ENCODE data around the gene TNFRSF8. TPM values are rescaled to one million over a fixed set of nuclear protein-coding genes. Genes with fewer than 3 reads are reported as not detected.
A peak's percentile ranks its signal among the peaks of the same experiment; 100 is the strongest.

The TNFRSF8 gene
- total RNA-seq, 1 experiment from 2014 or later: 20.8 TPM

DNA sequence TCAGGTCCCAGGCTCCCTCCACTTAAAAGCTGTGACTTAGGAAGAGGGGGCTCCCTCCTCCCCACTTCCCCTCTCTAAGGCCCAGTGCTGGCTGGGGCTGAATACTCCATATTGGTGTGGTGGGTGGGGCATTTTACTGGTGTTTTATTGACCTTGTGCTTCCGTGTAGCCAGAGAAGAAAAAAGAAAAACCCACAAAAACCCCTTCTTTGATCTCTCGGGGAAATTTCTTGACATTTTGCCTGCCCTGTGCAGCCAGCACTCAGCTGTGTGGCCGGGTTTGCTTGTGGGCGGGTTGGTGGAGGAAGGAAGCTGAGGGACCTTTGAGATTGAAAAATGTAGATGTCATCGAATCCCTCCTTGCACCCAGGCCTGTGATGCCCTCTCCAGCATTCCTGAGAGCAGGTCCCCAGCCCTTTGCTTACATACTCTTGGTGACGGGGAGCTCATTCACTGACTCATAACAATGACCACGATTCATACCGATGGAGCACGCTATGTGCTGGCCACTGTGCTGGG lies 24.8 kb downstream of the TNFRSF8 start:
- H3K4me3 Mint-ChIP-seq: no peak overlapping the region
- DNase-seq (ENCODE audit: low spot score): no peak
- peaks cover 6% of the 10 kb centered on the region for H3K9me3 Mint-ChIP-seq
- ATAC-seq: no peak
- no peak for TF ChIP-seq TEAD4 (CRISPR knock-in tag; IDR thresholded peaks at IDR 0.05)
- 0 out of 2 replicates have a peak, but pooled peaks have one; percentile 7 for TF ChIP-seq GTF2I (CRISPR knock-in tag; conservative IDR thresholded peaks at IDR 0.05)
- peaks cover 32% of the 10 kb centered on the region for H3K36me3 Mint-ChIP-seq
- ChIA-PET POLR2A (no interaction called here), CTCF (interaction anchor here (1.4 to 2.0 kb wide), 2 partner anchors 9 to 37 kb away, joined by 4 to 15 read pairs; no protein-coding TSS in a partner anchor)
- H3K4me1 Mint-ChIP-seq: peaks cover 9% of the 10 kb centered on the region; the same call in 1 of the 2 replicates
- peak overlapping the region; percentile 25; the same call in 1 of the 2 replicates for H3K27ac Mint-ChIP-seq
- H3K27me3 Mint-ChIP-seq (ENCODE audit: low read depth): no peaks in the 10 kb centered on the region

DNA sequence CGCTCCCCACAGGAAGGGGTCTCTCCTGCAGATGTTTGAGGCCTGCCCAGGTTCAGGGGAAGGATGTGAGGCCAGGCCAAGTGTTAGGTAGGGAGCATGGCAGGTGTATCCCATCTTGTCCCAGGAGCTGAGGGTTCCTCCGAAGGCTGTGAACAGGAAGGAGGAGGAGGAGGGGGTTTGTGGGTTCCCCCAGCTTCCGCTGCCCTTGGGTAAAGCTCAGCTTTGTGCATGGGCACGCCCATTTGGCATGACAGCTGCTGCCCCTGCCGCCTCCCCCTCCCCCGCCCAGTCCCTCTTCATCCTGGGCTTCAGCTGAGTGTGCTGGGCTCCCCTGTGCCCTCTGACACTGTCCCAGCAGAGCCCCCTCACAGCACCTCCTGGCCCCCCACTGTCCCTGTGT lies 25.5 kb downstream of the TNFRSF8 start:
- ChIA-PET POLR2A (no interaction called here), CTCF (interaction anchor here (1.4 to 2.0 kb wide), 2 partner anchors 9 to 36 kb away, joined by 4 to 15 read pairs; no protein-coding TSS in a partner anchor)
- TF ChIP-seq ZNF121 (CRISPR knock-in tag; IDR thresholded peaks at IDR 0.05): no peak
- no peak for TF ChIP-seq MXD4 (CRISPR knock-in tag; IDR thresholded peaks at IDR 0.05; ENCODE audit: borderline replicate concordance)
- TF ChIP-seq ZNF317 (CRISPR knock-in tag; IDR thresholded peaks at IDR 0.05; ENCODE audit: borderline replicate concordance, low read depth): no peak
- no peak for TF ChIP-seq ZBTB21 (CRISPR knock-in tag; IDR thresholded peaks at IDR 0.05; ENCODE audit: borderline replicate concordance)
- TF ChIP-seq, protein P1, sequence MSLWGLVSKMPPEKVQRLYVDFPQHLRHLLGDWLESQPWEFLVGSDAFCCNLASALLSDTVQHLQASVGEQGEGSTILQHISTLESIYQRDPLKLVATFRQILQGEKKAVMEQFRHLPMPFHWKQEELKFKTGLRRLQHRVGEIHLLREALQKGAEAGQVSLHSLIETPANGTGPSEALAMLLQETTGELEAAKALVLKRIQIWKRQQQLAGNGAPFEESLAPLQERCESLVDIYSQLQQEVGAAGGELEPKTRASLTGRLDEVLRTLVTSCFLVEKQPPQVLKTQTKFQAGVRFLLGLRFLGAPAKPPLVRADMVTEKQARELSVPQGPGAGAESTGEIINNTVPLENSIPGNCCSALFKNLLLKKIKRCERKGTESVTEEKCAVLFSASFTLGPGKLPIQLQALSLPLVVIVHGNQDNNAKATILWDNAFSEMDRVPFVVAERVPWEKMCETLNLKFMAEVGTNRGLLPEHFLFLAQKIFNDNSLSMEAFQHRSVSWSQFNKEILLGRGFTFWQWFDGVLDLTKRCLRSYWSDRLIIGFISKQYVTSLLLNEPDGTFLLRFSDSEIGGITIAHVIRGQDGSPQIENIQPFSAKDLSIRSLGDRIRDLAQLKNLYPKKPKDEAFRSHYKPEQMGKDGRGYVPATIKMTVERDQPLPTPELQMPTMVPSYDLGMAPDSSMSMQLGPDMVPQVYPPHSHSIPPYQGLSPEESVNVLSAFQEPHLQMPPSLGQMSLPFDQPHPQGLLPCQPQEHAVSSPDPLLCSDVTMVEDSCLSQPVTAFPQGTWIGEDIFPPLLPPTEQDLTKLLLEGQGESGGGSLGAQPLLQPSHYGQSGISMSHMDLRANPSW (CRISPR knock-in tag; conservative IDR thresholded peaks at IDR 0.05; ENCODE audit: low read depth): no peak
- TF ChIP-seq, protein P2, sequence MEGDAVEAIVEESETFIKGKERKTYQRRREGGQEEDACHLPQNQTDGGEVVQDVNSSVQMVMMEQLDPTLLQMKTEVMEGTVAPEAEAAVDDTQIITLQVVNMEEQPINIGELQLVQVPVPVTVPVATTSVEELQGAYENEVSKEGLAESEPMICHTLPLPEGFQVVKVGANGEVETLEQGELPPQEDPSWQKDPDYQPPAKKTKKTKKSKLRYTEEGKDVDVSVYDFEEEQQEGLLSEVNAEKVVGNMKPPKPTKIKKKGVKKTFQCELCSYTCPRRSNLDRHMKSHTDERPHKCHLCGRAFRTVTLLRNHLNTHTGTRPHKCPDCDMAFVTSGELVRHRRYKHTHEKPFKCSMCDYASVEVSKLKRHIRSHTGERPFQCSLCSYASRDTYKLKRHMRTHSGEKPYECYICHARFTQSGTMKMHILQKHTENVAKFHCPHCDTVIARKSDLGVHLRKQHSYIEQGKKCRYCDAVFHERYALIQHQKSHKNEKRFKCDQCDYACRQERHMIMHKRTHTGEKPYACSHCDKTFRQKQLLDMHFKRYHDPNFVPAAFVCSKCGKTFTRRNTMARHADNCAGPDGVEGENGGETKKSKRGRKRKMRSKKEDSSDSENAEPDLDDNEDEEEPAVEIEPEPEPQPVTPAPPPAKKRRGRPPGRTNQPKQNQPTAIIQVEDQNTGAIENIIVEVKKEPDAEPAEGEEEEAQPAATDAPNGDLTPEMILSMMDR (IDR thresholded peaks at IDR 0.05): no peak
- TF ChIP-seq JAZF1 (CRISPR knock-in tag; IDR thresholded peaks at IDR 0.05): no peak
- TF ChIP-seq EMX1 (CRISPR knock-in tag; IDR thresholded peaks at IDR 0.05): no peak
- DNase-seq (ENCODE audit: low spot score): no peak
- no peak for ATAC-seq
- Mint-ChIP-seq H3K9me3 (peaks cover 5% of the 10 kb centered on the region), H3K27ac (peak overlapping the region; percentile 25; the same call in 1 of the 2 replicates), H3K27me3 (ENCODE audit: low read depth) (no peaks in the 10 kb centered on the region), H3K4me3 (no peak overlapping the region), H3K36me3 (peaks cover 28% of the 10 kb centered on the region), H3K4me1 (peaks cover 9% of the 10 kb centered on the region; the same call in 1 of the 2 replicates)

DNA sequence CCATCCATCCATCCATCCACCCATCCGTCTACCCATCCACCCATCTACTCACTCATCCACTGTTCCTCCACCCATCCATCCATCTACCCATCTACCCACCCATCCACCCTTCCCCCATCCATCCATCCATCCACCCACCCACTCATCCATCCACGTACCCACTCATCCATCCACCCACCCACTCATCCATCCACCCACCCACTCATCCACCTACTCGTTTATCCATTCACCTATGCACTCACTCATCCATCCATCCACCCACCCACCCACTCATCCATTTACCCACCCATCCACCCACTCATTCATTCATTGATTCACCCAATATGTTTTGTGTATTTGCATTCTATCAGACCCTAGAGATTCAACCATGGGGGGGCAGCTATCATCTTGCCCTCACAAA lies 27.2 kb downstream of the TNFRSF8 start:
- POLR2A ChIA-PET: no interaction called here
- CTCF ChIA-PET: no interaction called here
- H3K27me3 Mint-ChIP-seq (ENCODE audit: low read depth): no peaks in the 10 kb centered on the region
- no peak overlapping the region for H3K27ac Mint-ChIP-seq
- H3K4me3 Mint-ChIP-seq: no peak overlapping the region
- no peak for ATAC-seq
- H3K36me3 Mint-ChIP-seq: peaks cover 30% of the 10 kb centered on the region
- no peak for DNase-seq (ENCODE audit: low spot score)
- peaks cover 5% of the 10 kb centered on the region for H3K9me3 Mint-ChIP-seq
- H3K4me1 Mint-ChIP-seq: peaks cover 9% of the 10 kb centered on the region; the same call in 1 of the 2 replicates
- TF ChIP-seq, protein P3, sequence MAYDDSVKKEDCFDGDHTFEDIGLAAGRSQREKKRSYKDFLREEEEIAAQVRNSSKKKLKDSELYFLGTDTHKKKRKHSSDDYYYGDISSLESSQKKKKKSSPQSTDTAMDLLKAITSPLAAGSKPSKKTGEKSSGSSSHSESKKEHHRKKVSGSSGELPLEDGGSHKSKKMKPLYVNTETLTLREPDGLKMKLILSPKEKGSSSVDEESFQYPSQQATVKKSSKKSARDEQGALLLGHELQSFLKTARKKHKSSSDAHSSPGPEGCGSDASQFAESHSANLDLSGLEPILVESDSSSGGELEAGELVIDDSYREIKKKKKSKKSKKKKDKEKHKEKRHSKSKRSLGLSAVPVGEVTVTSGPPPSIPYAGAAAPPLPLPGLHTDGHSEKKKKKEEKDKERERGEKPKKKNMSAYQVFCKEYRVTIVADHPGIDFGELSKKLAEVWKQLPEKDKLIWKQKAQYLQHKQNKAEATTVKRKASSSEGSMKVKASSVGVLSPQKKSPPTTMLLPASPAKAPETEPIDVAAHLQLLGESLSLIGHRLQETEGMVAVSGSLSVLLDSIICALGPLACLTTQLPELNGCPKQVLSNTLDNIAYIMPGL (CRISPR knock-in tag; IDR thresholded peaks at IDR 0.05): no peak
- TF ChIP-seq HMGA2 (CRISPR knock-in tag; IDR thresholded peaks at IDR 0.05) (no peak), ZNF317 (CRISPR knock-in tag; IDR thresholded peaks at IDR 0.05; ENCODE audit: borderline replicate concordance, low read depth) (no peak), CREB1 (CRISPR knock-in tag; IDR thresholded peaks at IDR 0.05) (no peak), TEAD1 (CRISPR knock-in tag; IDR thresholded peaks at IDR 0.05) (no peak), ELF4 (CRISPR knock-in tag; IDR thresholded peaks at IDR 0.05; ENCODE audit: low read depth) (no peak), FOXJ3 (CRISPR knock-in tag; IDR thresholded peaks at IDR 0.05; ENCODE audit: borderline replicate concordance) (no peak), GRHL2 (CRISPR knock-in tag; IDR thresholded peaks at IDR 0.05; ENCODE audit: insufficient replicate concordance, severe bottlenecking) (no peak)
- TF ChIP-seq, protein P4, sequence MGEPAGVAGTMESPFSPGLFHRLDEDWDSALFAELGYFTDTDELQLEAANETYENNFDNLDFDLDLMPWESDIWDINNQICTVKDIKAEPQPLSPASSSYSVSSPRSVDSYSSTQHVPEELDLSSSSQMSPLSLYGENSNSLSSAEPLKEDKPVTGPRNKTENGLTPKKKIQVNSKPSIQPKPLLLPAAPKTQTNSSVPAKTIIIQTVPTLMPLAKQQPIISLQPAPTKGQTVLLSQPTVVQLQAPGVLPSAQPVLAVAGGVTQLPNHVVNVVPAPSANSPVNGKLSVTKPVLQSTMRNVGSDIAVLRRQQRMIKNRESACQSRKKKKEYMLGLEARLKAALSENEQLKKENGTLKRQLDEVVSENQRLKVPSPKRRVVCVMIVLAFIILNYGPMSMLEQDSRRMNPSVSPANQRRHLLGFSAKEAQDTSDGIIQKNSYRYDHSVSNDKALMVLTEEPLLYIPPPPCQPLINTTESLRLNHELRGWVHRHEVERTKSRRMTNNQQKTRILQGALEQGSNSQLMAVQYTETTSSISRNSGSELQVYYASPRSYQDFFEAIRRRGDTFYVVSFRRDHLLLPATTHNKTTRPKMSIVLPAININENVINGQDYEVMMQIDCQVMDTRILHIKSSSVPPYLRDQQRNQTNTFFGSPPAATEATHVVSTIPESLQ (CRISPR knock-in tag; IDR thresholded peaks at IDR 0.05): no peak
- TF ChIP-seq, protein P5, sequence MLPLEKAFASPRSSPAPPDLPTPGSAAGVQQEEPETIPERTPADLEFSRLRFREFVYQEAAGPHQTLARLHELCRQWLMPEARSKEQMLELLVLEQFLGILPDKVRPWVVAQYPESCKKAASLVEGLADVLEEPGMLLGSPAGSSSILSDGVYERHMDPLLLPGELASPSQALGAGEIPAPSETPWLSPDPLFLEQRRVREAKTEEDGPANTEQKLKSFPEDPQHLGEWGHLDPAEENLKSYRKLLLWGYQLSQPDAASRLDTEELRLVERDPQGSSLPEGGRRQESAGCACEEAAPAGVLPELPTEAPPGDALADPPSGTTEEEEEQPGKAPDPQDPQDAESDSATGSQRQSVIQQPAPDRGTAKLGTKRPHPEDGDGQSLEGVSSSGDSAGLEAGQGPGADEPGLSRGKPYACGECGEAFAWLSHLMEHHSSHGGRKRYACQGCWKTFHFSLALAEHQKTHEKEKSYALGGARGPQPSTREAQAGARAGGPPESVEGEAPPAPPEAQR (CRISPR knock-in tag; IDR thresholded peaks at IDR 0.05): no peak
- TF ChIP-seq, protein P6, sequence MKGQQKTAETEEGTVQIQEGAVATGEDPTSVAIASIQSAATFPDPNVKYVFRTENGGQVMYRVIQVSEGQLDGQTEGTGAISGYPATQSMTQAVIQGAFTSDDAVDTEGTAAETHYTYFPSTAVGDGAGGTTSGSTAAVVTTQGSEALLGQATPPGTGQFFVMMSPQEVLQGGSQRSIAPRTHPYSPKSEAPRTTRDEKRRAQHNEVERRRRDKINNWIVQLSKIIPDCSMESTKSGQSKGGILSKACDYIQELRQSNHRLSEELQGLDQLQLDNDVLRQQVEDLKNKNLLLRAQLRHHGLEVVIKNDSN (CRISPR knock-in tag; IDR thresholded peaks at IDR 0.05): no peak
